ENCODE data around the gene MED12L. TPM values are rescaled to one million over a fixed set of nuclear protein-coding genes. Genes with fewer than 3 reads are reported as not detected.

Gene MED12L
- total RNA-seq, 2 experiments from 2014 or later, result 2.9 to 3.4 TPM

DNA sequence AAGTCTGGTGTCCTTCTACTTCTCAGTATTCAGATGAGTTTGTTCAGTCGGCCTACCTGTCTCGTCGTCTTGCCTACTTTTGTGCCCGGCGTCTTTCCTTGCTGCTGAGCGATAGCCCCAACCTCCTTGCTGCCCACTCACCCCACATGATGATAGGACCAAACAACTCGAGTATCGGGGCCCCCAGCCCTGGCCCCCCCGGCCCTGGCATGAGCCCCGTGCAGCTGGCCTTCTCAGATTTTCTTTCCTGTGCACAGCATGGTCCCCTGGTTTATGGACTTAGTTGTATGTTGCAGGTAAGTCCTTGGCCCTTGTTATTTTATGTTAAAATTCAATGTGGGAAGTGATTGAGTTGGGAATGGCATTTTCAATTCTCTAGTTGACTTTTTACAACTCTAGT, 74.3 kb downstream of the MED12L start:
- DNase-seq (no peak), ATAC-seq (no peak)
- H3K4me1 Mint-ChIP-seq (ENCODE audit: low read depth), result no peaks in the 10 kb centered on the region
- H3K27ac Mint-ChIP-seq, result no peak overlapping the region
- intact Hi-C loops (cut with micrococcal nuclease), result no loop called here
- H3K9me3 Mint-ChIP-seq, result no peaks in the 10 kb centered on the region
- ChIA-PET CTCF (interaction anchor here (1.2 to 2.2 kb wide), 4 partner anchors 9 to 123 kb away, joined by 3 to 9 read pairs (median 8); no protein-coding TSS in a partner anchor), POLR2A (no interaction called here)
- H3K27me3 Mint-ChIP-seq, result peaks cover 5% of the 10 kb centered on the region
- H3K36me3 Mint-ChIP-seq (ENCODE audit: low read depth), result no peaks in the 10 kb centered on the region
- no peak overlapping the region for H3K4me3 Mint-ChIP-seq
- TF ChIP-seq, protein P1, sequence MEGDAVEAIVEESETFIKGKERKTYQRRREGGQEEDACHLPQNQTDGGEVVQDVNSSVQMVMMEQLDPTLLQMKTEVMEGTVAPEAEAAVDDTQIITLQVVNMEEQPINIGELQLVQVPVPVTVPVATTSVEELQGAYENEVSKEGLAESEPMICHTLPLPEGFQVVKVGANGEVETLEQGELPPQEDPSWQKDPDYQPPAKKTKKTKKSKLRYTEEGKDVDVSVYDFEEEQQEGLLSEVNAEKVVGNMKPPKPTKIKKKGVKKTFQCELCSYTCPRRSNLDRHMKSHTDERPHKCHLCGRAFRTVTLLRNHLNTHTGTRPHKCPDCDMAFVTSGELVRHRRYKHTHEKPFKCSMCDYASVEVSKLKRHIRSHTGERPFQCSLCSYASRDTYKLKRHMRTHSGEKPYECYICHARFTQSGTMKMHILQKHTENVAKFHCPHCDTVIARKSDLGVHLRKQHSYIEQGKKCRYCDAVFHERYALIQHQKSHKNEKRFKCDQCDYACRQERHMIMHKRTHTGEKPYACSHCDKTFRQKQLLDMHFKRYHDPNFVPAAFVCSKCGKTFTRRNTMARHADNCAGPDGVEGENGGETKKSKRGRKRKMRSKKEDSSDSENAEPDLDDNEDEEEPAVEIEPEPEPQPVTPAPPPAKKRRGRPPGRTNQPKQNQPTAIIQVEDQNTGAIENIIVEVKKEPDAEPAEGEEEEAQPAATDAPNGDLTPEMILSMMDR (IDR thresholded peaks at IDR 0.05), result no peak

- TF ChIP-seq, protein P1 (IDR thresholded peaks at IDR 0.05), result no peak
- POLR2A ChIA-PET, result no interaction called here
- H3K27ac Mint-ChIP-seq, result no peak overlapping the region
Measured at GRCh38 chr3:151165226-151165625, 79.8 kb downstream of the MED12L start.

GRCh38 chr3:151166161-151166560, 80.7 kb downstream of the MED12L start:
- POLR2A ChIA-PET, result no interaction called here
- Mint-ChIP-seq H3K9me3 (no peaks in the 10 kb centered on the region), H3K27ac (no peak overlapping the region), H3K36me3 (ENCODE audit: low read depth) (peaks cover 2% of the 10 kb centered on the region), H3K4me1 (ENCODE audit: low read depth) (peaks cover 24% of the 10 kb centered on the region), H3K27me3 (no peaks in the 10 kb centered on the region), H3K4me3 (no peak overlapping the region)
- ATAC-seq (no peak), DNase-seq (no peak)
- CTCF ChIA-PET, result interaction anchor here (0.9 to 7.7 kb wide), 3 partner anchors 42 to 120 kb away, joined by 5 to 165 read pairs (median 69); partner anchors contain the start of gene P2RY14
- TF ChIP-seq, protein P1 (IDR thresholded peaks at IDR 0.05), result peak; percentile 32
- intact Hi-C loops (cut with micrococcal nuclease), result no loop called here

More at GRCh38 chr3:151165226-151165625, 79.8 kb downstream of the MED12L start:
- intact Hi-C loops (cut with micrococcal nuclease), result no loop called here
- ATAC-seq (no peak), DNase-seq (no peak)
- no peak overlapping the region for H3K4me3 Mint-ChIP-seq
- peaks cover 16% of the 10 kb centered on the region for H3K4me1 Mint-ChIP-seq (ENCODE audit: low read depth)
- CTCF ChIA-PET, result no interaction called here
- no peaks in the 10 kb centered on the region for H3K9me3 Mint-ChIP-seq
- peaks cover 2% of the 10 kb centered on the region for H3K27me3 Mint-ChIP-seq
- peaks cover 2% of the 10 kb centered on the region for H3K36me3 Mint-ChIP-seq (ENCODE audit: low read depth)

- Mint-ChIP-seq H3K27ac (peak overlapping the region; percentile 27), H3K9me3 (no peaks in the 10 kb centered on the region), H3K27me3 (no peaks in the 10 kb centered on the region), H3K36me3 (ENCODE audit: low read depth) (peaks cover 2% of the 10 kb centered on the region), H3K4me3 (no peak overlapping the region), H3K4me1 (ENCODE audit: low read depth) (peaks cover 43% of the 10 kb centered on the region)
- peak; percentile 65 for ATAC-seq
- CTCF ChIA-PET, result interaction anchor here (0.6 to 7.7 kb wide), 53 partner anchors 9 to 1115 kb away, joined by 3 to 165 read pairs (median 5); partner anchors contain the start of genes GPR171, P2RY13 and P2RY14
- POLR2A ChIA-PET, result interaction anchor here (0.6 to 5.8 kb wide), 10 partner anchors 11 to 114 kb away, joined by 3 to 49 read pairs (median 3); partner anchors contain the start of gene GPR171
- intact Hi-C loops (cut with micrococcal nuclease), result loop anchor here (1.0 to 2.0 kb wide), 3 partner anchors 36 to 115 kb away; no protein-coding TSS in a partner anchor
- TF ChIP-seq, protein P1 (IDR thresholded peaks at IDR 0.05), result peak; percentile 85
- DNase-seq, result peak; percentile 92
Measured at GRCh38 chr3:151168269-151169094, 83.0 kb downstream of the MED12L start.
